Activated CD4-positive, alpha-beta T cell treated with anti-CD3 and anti-CD28 coated beads, Interleukin-2, amount 50 U/mL, for 48 hours (primary cell): ENCODE measurements around the gene TUT4.
A peak's percentile ranks its signal among the peaks of the same experiment; 100 is the strongest.
"Not testable (repeated sequence)": the region's sequence is repeated elsewhere in the genome, so short reads cannot be mapped to it uniquely, and the experiment has no call there.

Source experiments
- DNase-seq, 2 experiments: peaks; one replicate each; pipeline ENCODE4 v3.0.0-alpha.2; 2020

TUT4 gene

GRCh38 chr1:52552505-52553361, at the start of gene TUT4:
TUT4 (minus strand) TSS chr1:52553092; CDS start chr1:52526280, 26,812 bp downstream.
- peak; percentile 79 to 80 for DNase-seq

GRCh38 chr1:52601991-52602855, 49.3 kb upstream of the TUT4 start, which contains the start of gene GPX7:
GPX7 (plus strand) TSS chr1:52602371; CDS start chr1:52602410, 39 bp downstream.
- DNase-seq = peak; percentile 46 to 59

- peak; percentile 6 to 12 for DNase-seq
These were observed 48.6 kb upstream of the TUT4 start for GRCh38 chr1:52601519-52601918.

GRCh38 chr1:52600533-52601179, 47.8 kb upstream of the TUT4 start:
- no peak for DNase-seq

GRCh38 chr1:52599236-52599635, 46.3 kb upstream of the TUT4 start:
- no peak for DNase-seq

- no peak for DNase-seq
These were observed 45.8 kb upstream of the TUT4 start for GRCh38 chr1:52598729-52599128.

- no peak for DNase-seq
These were observed 45.0 kb upstream of the TUT4 start for GRCh38 chr1:52597912-52598311.

GRCh38 chr1:52595061-52595460, 42.2 kb upstream of the TUT4 start:
- no peak for DNase-seq

GRCh38 chr1:52593495-52593894, 40.6 kb upstream of the TUT4 start:
- no peak for DNase-seq

- no peak for DNase-seq
These were observed 39.9 kb upstream of the TUT4 start for GRCh38 chr1:52592637-52593323.

- no peak for DNase-seq
These were observed 37.4 kb upstream of the TUT4 start for GRCh38 chr1:52590266-52590665.

- no peak for DNase-seq
These were observed 35.6 kb upstream of the TUT4 start for GRCh38 chr1:52588535-52588934.

- no peak for DNase-seq
These were observed 35.1 kb upstream of the TUT4 start for GRCh38 chr1:52588027-52588426.

GRCh38 chr1:52585474-52585873, 32.6 kb upstream of the TUT4 start:
- DNase-seq = no peak

GRCh38 chr1:52582116-52582696, 29.3 kb upstream of the TUT4 start:
- DNase-seq = no peak

GRCh38 chr1:52580283-52580682, 27.4 kb upstream of the TUT4 start:
- no peak for DNase-seq

- DNase-seq = no peak
These were observed 26.5 kb upstream of the TUT4 start for GRCh38 chr1:52579415-52579814.

- DNase-seq = not testable (repeated sequence)
These were observed 25.2 kb upstream of the TUT4 start for GRCh38 chr1:52578066-52578465.

GRCh38 chr1:52576074-52576473, 23.2 kb upstream of the TUT4 start:
- no peak for DNase-seq

- no peak for DNase-seq
These were observed 21.7 kb upstream of the TUT4 start for GRCh38 chr1:52574594-52574993.

GRCh38 chr1:52572387-52572786, 19.5 kb upstream of the TUT4 start:
- no peak for DNase-seq

- no peak for DNase-seq
These were observed 18.9 kb upstream of the TUT4 start for GRCh38 chr1:52571783-52572182.
